ENCODE measurements around the gene ZXDC.

The ZXDC gene

DNA sequence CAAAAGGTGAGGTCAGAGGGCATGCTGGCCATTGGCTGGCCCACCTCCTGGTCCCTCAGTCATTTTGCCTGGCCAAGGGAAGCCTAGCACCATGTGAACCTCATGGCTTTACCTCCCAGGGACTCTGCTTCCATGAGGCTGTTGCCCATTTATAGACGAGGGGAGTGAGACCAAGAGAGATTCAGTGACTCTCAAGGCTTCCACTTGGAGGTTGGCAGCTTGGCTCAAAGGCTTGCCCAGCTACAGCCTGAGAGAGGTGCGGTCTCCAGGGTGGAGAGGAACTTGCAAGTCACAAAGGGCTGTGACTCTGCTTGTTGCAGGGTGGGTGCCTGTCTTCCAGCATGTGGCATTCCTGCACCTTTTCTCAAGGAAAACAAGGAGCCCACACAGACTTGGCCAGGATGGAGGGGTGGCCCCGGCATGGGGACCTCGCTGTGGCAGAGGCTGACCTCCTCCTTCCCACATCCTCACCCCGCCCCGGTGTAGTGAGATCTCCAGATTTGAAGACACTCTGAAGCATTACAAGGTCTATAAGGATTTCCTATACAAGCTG is 56.5 kb downstream of the ZXDC start:
- Histone ChIP-seq H3K36me3 (ENCODE audit: control insufficient read depth in 2 of 2, insufficient read depth in 2 of 2, low read length in 2 of 2) (no peaks in the 10 kb centered on the region), H3K9me3 (ENCODE audit: control insufficient read depth in 2 of 2, low read length in 2 of 2) (no peaks in the 10 kb centered on the region), H3K4me1 (ENCODE audit: control insufficient read depth in 2 of 2, insufficient read depth in 2 of 2, low read length in 2 of 2) (no peaks in the 10 kb centered on the region), H3K27me3 (ENCODE audit: control insufficient read depth in 2 of 2, insufficient read depth in 2 of 2, low read length in 2 of 2) (peaks cover 0 to 4% of the 10 kb centered on the region in 2 donors), H3K27ac (ENCODE audit: low read depth in 2 of 2, low read length in 2 of 2) (no peak overlapping the region), H3K9ac (ENCODE audit: low read depth in 1 of 2, low read length in 2 of 2) (no peak overlapping the region), H3K4me3 (ENCODE audit: low read length in 2 of 2) (no peak overlapping the region)

DNA sequence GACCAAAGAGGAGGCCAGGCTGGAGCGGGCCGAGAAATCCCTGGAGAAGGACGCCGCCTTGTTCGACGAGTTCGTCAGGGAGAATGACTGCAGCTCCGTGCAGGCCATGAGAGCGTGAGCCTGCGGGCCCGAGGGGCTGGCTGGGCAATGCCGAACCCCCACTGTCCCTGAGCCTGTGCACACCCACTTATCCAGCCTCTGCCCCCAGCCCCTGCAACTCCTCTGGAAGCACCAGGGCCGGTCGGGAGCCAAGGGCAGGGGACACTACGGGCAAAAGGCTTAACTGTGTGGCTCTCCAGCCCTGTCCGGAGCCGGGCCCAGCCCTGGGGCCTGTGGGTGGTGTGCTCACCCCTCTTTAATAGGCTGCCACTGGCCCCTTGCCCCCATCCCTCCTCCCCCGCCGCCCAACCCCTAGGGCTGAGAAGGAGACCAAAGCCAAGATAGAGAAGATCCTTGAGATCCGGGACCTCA is 57.0 kb downstream of the ZXDC start:
- Histone ChIP-seq H3K27ac (ENCODE audit: low read depth in 2 of 2, low read length in 2 of 2) (no peak overlapping the region), H3K9ac (ENCODE audit: low read depth in 1 of 2, low read length in 2 of 2) (no peak overlapping the region), H3K4me1 (ENCODE audit: control insufficient read depth in 2 of 2, insufficient read depth in 2 of 2, low read length in 2 of 2) (no peaks in the 10 kb centered on the region), H3K27me3 (ENCODE audit: control insufficient read depth in 2 of 2, insufficient read depth in 2 of 2, low read length in 2 of 2) (peaks cover 0 to 6% of the 10 kb centered on the region in 2 donors), H3K4me3 (ENCODE audit: low read length in 2 of 2) (no peak overlapping the region), H3K9me3 (ENCODE audit: control insufficient read depth in 2 of 2, low read length in 2 of 2) (no peaks in the 10 kb centered on the region), H3K36me3 (ENCODE audit: control insufficient read depth in 2 of 2, insufficient read depth in 2 of 2, low read length in 2 of 2) (no peaks in the 10 kb centered on the region)

DNA sequence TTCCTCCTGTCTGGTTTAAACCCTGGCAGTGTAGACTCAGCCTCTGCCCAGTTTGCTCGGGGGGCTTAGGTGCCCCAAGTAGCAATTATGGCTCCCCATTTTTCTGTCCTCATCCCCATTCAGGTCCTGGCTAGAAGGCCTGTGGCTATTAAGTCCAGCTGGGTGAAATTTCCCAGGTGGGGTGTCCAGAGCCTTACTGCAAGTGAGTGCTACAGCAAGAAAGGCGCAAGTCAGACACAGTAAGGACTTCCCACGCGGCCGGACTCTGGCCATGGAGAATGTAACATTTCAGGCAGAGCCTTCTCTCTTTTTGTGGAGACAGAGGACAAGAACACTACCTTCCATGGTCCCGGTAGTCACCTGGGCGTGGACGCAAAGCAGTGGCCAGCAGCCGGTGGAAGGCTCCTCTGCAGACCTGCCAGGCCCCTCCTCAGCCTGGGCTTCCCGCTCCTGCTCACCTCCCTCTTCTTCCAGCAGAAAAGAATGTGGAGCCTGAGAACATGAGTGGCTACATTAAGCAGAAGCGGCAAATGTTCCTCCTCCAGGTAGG is 57.6 kb downstream of the ZXDC start:
- Histone ChIP-seq H3K27me3 (ENCODE audit: control insufficient read depth in 2 of 2, insufficient read depth in 2 of 2, low read length in 2 of 2) (peaks cover 0 to 7% of the 10 kb centered on the region in 2 donors), H3K9me3 (ENCODE audit: control insufficient read depth in 2 of 2, low read length in 2 of 2) (no peaks in the 10 kb centered on the region), H3K4me1 (ENCODE audit: control insufficient read depth in 2 of 2, insufficient read depth in 2 of 2, low read length in 2 of 2) (no peaks in the 10 kb centered on the region)

DNA sequence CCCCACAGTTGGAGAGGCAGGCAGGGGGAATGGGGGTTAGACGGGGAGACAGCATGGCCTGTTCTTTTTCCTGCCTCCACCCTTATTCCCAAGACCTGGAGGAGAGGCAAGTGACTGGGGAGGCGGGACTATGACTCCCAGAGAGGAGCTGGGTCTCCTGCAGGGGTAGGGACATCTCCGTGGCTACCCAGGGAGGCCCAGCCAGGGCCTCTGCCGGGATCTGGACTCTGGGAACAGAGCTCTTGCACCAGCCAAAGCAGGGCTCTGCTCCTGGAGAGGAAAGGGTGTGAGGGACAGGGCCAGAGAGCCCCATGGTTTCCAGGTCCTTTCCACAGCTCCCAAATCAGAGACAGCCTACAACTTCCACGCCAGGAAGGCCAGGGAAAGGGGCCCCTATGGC is 58.2 kb downstream of the ZXDC start:
- H3K9me3 ChIP-seq (ENCODE audit: control insufficient read depth in 2 of 2, low read length in 2 of 2), result no peaks in the 10 kb centered on the region
- H3K27me3 ChIP-seq (ENCODE audit: control insufficient read depth in 2 of 2, insufficient read depth in 2 of 2, low read length in 2 of 2), result peaks cover 0 to 7% of the 10 kb centered on the region in 2 donors

More for the DNA sequence above, 57.6 kb downstream of the ZXDC start:
- Histone ChIP-seq H3K36me3 (ENCODE audit: control insufficient read depth in 2 of 2, insufficient read depth in 2 of 2, low read length in 2 of 2) (no peaks in the 10 kb centered on the region), H3K27ac (ENCODE audit: low read depth in 2 of 2, low read length in 2 of 2) (no peak overlapping the region), H3K9ac (ENCODE audit: low read depth in 1 of 2, low read length in 2 of 2) (no peak overlapping the region), H3K4me3 (ENCODE audit: low read length in 2 of 2) (no peak overlapping the region)

DNA sequence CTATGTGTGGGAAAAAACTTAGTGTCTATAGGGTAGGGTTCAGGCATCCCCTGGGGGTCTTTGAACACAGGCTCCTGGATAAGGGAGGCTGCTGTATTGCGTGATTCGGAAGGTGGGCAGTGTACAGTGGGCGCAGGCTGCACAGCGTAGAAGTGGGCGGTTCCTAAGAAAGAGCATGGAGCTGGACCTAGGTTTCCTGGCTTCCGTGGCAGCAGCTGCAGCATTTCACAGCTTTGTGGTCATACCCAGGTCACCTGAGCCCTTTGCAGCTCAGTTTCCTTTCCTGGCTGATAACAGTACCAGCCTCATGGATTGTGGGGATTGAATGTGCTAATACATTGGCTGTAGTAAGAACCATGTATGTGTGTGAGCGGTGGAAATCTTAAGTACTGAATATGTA is 58.7 kb downstream of the ZXDC start:
- Histone ChIP-seq H3K9me3 (ENCODE audit: control insufficient read depth in 2 of 2, low read length in 2 of 2) (no peaks in the 10 kb centered on the region), H3K36me3 (ENCODE audit: control insufficient read depth in 2 of 2, insufficient read depth in 2 of 2, low read length in 2 of 2) (no peaks in the 10 kb centered on the region), H3K27ac (ENCODE audit: low read depth in 2 of 2, low read length in 2 of 2) (no peak overlapping the region), H3K4me3 (ENCODE audit: low read length in 2 of 2) (no peak overlapping the region), H3K4me1 (ENCODE audit: control insufficient read depth in 2 of 2, insufficient read depth in 2 of 2, low read length in 2 of 2) (no peaks in the 10 kb centered on the region), H3K27me3 (ENCODE audit: control insufficient read depth in 2 of 2, insufficient read depth in 2 of 2, low read length in 2 of 2) (peaks cover 0 to 7% of the 10 kb centered on the region in 2 donors), H3K9ac (ENCODE audit: low read depth in 1 of 2, low read length in 2 of 2) (no peak overlapping the region)

More for the DNA sequence above, 58.2 kb downstream of the ZXDC start:
- H3K4me3 ChIP-seq (ENCODE audit: low read length in 2 of 2), result no peak overlapping the region
- no peaks in the 10 kb centered on the region for H3K4me1 ChIP-seq (ENCODE audit: control insufficient read depth in 2 of 2, insufficient read depth in 2 of 2, low read length in 2 of 2)
- H3K27ac ChIP-seq (ENCODE audit: low read depth in 2 of 2, low read length in 2 of 2), result no peak overlapping the region
- no peaks in the 10 kb centered on the region for H3K36me3 ChIP-seq (ENCODE audit: control insufficient read depth in 2 of 2, insufficient read depth in 2 of 2, low read length in 2 of 2)
- no peak overlapping the region for H3K9ac ChIP-seq (ENCODE audit: low read depth in 1 of 2, low read length in 2 of 2)

DNA sequence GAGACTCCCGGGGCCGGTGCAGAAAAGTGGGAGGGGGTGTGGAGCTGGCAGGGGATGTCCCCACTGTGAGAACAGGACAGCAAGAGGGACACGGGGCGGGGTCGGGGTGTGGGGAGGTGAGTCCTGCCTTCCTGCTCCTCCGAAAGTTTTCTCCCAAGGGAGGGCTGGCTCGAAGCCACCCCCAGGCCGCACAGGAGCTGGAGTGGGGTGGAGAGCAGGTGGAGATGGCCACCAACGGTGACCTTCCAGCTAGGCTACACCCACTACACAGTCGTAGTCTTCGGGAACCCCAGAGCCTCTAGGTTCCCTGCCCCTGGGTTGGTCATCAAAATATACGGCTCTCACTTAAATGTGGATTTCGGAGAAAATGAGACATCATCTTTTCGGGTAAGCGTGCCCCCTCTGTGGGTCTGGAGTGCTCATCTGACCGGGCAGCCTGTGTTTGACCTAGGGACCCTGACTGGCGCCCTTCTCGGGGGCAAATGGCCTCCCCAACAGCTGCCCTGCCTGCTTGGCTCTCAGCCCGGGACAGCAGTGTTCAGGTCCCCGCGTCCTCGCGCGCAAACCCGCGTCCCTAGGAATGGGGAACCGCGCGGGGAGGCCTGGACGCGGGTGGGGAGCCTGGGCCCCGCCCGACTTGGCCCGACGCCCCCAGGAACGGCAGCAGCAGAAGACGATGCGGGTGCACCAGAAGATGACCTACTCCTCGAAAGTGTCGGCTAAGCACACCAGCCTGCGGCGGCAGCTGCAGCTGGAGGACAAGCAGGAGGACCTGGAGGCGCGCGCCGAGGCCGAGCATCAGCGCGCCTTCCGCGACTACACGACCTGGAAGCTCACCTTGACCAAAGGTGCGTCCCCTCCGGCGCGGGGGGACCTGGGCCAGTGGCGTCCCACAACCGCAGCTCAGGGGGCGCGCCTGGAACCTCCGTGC is 59.8 kb downstream of the ZXDC start:
- Histone ChIP-seq H3K27me3 (ENCODE audit: control insufficient read depth in 2 of 2, insufficient read depth in 2 of 2, low read length in 2 of 2) (peaks cover 0 to 7% of the 10 kb centered on the region in 2 donors), H3K27ac (ENCODE audit: low read depth in 2 of 2, low read length in 2 of 2) (no peak overlapping the region), H3K4me1 (ENCODE audit: control insufficient read depth in 2 of 2, insufficient read depth in 2 of 2, low read length in 2 of 2) (no peaks in the 10 kb centered on the region), H3K4me3 (ENCODE audit: low read length in 2 of 2) (no peak overlapping the region), H3K9me3 (ENCODE audit: control insufficient read depth in 2 of 2, low read length in 2 of 2) (no peaks in the 10 kb centered on the region), H3K9ac (ENCODE audit: low read depth in 1 of 2, low read length in 2 of 2) (no peak overlapping the region), H3K36me3 (ENCODE audit: control insufficient read depth in 2 of 2, insufficient read depth in 2 of 2, low read length in 2 of 2) (no peaks in the 10 kb centered on the region)

DNA sequence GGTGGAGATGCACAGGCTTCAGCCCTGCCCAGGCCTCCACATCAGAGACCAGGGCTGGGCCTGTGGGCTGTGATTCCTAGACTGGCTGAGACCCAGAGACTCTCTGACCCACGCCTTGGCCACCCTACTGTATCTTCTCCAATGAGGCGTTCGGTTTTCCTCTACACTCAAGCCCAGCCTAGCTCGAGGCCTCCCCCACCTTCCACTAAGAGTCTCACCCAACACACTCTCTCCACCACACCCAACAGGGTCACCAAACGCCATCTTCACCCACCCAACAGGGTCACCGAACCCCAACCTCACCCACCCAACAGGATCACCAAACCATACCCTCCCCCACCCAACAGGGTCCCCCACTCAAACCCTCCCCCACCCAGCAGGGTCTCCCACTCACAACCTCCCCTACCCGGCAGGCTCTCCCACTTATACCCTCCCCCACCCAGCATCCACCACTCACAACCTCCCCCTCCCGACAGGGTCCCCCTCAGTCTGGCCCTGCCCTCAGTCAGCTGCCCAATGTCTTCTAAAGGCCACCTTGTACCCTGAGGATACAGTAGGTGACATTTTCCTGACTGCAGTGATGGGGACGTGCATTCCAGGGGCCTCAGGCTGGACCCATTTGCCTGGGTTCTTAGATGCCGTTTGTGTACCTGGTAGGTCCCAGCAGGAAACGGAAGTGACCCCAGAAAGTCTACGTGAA is 60.6 kb downstream of the ZXDC start:
- Histone ChIP-seq H3K4me1 (ENCODE audit: control insufficient read depth in 2 of 2, insufficient read depth in 2 of 2, low read length in 2 of 2) (no peaks in the 10 kb centered on the region), H3K27me3 (ENCODE audit: control insufficient read depth in 2 of 2, insufficient read depth in 2 of 2, low read length in 2 of 2) (peaks cover 0 to 7% of the 10 kb centered on the region in 2 donors)

DNA sequence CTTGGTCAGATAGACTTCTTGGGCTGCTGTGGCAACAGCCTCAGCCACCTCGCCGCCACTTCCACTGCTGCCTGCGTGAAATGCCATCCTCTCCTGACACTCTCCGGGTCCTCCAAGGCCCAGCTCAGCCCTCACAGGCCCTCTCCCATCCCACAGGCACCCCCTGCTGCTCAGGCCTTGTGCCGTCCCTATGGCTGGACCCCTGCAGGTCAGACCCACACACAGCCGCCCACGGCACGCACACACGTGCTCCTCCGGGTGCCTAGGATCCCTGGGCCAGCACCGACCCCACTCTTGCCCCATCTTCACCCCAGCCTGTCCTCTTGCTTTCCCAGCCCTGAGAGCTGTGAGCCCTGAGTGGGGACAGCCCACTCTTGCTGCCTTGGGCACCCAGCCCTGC is 61.3 kb downstream of the ZXDC start:
- no peaks in the 10 kb centered on the region for H3K36me3 ChIP-seq (ENCODE audit: control insufficient read depth in 2 of 2, insufficient read depth in 2 of 2, low read length in 2 of 2)
- H3K9ac ChIP-seq (ENCODE audit: low read depth in 1 of 2, low read length in 2 of 2), result no peak overlapping the region
- no peak overlapping the region for H3K27ac ChIP-seq (ENCODE audit: low read depth in 2 of 2, low read length in 2 of 2)
- peaks cover 0 to 7% of the 10 kb centered on the region in 2 donors for H3K27me3 ChIP-seq (ENCODE audit: control insufficient read depth in 2 of 2, insufficient read depth in 2 of 2, low read length in 2 of 2)
- H3K4me1 ChIP-seq (ENCODE audit: control insufficient read depth in 2 of 2, insufficient read depth in 2 of 2, low read length in 2 of 2), result no peaks in the 10 kb centered on the region
- no peaks in the 10 kb centered on the region for H3K9me3 ChIP-seq (ENCODE audit: control insufficient read depth in 2 of 2, low read length in 2 of 2)
- H3K4me3 ChIP-seq (ENCODE audit: low read length in 2 of 2), result no peak overlapping the region

More for the DNA sequence above, 60.6 kb downstream of the ZXDC start:
- H3K27ac ChIP-seq (ENCODE audit: low read depth in 2 of 2, low read length in 2 of 2), result no peak overlapping the region
- H3K9ac ChIP-seq (ENCODE audit: low read depth in 1 of 2, low read length in 2 of 2), result no peak overlapping the region
- no peaks in the 10 kb centered on the region for H3K36me3 ChIP-seq (ENCODE audit: control insufficient read depth in 2 of 2, insufficient read depth in 2 of 2, low read length in 2 of 2)
- no peaks in the 10 kb centered on the region for H3K9me3 ChIP-seq (ENCODE audit: control insufficient read depth in 2 of 2, low read length in 2 of 2)
- no peak overlapping the region for H3K4me3 ChIP-seq (ENCODE audit: low read length in 2 of 2)

DNA sequence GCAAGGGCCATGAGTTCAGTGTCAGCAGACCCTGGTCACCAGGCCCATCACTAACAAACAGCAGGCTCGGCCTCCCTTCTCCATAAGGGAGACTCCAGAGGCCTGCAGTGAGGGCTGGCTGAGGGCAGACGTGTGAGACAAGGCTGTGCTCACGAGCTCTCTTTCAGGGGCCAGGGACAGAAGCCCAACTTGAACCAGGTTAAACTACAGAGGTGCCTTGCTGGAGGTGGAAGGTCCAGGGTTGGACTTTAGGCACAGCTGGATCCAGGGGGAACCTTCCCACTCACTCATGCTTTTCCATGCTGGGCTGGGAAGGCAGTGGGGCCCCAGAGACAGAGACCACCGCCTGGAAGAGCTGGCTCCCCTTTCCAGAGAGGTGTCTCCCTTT is 62.0 kb downstream of the ZXDC start:
- Histone ChIP-seq H3K9ac (ENCODE audit: low read depth in 1 of 2, low read length in 2 of 2) (no peak overlapping the region), H3K4me1 (ENCODE audit: control insufficient read depth in 2 of 2, insufficient read depth in 2 of 2, low read length in 2 of 2) (no peaks in the 10 kb centered on the region), H3K4me3 (ENCODE audit: low read length in 2 of 2) (no peak overlapping the region), H3K27ac (ENCODE audit: low read depth in 2 of 2, low read length in 2 of 2) (no peak overlapping the region), H3K9me3 (ENCODE audit: control insufficient read depth in 2 of 2, low read length in 2 of 2) (no peaks in the 10 kb centered on the region), H3K27me3 (ENCODE audit: control insufficient read depth in 2 of 2, insufficient read depth in 2 of 2, low read length in 2 of 2) (peaks cover 0 to 7% of the 10 kb centered on the region in 2 donors), H3K36me3 (ENCODE audit: control insufficient read depth in 2 of 2, insufficient read depth in 2 of 2, low read length in 2 of 2) (no peaks in the 10 kb centered on the region)

All from mucosa of rectum (tissue), 2 donors.